HepG2 (cell line): ENCODE measurements around the gene ASH1L. TPM values are rescaled to one million over a fixed set of nuclear protein-coding genes. Genes with fewer than 3 reads are reported as not detected.

ENCODE experiments used
- ATAC-seq: fragments of 200-7000 bp; cut with Tn5 transposase; 3 replicates; pipeline ENCODE4 v1.9.1; 2020; ENCODE audit warnings: mild to moderate bottlenecking, moderate library complexity
- BruUV-seq: library from RNA; stranded (reverse); fragments of 400-500 nt; replicated peaks from 2 replicates; lab custom pipeline; 2021; lab: Mats Ljungman, UMichigan
- CTCF ChIA-PET: fragments of 300-600 bp; formaldehyde crosslinking; extraction: SDS; loops from one replicate; lab custom pipeline; 2021; ENCODE audit warnings: low total read pairs, inconsistent platforms, low intra/inter-chr PET ratio; lab: Yijun Ruan, JAX
- POLR2A ChIA-PET: fragments of 350-600 bp; sonication (Branson Sonifier 250); formaldehyde crosslinking; loops from one replicate; lab custom pipeline; 2020; ENCODE audit warnings: antibody characterized with exemption, inconsistent platforms; lab: Yijun Ruan, JAX
- DNase-seq: peaks from one replicate; pipeline ENCODE4 v3.0.0-alpha.2; 2015; ENCODE audit warnings: low spot score
- FAIRE-seq: peaks from 3 replicates; lab custom pipeline; 2011; peaks lifted over from hg19 to GRCh38; lab: Jason Lieb, UNC
- H2AFZ ChIP-seq: one replicate; pipeline ENCODE4 v1.6.1; 2011; ENCODE audit warnings: low read length, inconsistent platforms
- H3K27ac ChIP-seq: fragments of 300-600 bp; 3 replicates; pipeline ENCODE4 v1.8.0; 2011; ENCODE audit warnings: mixed run types, mild to moderate bottlenecking, mixed read lengths, low read length, inconsistent platforms; ENCODE audit not compliant: insufficient read depth; ENCODE audit errors: extremely low read length
- H3K27me3 ChIP-seq, 2 experiments: fragments of 200-600 bp in 1 of 2; 2 replicates in 1 of 2; 3 replicates in 1 of 2; pipeline versions ENCODE4 v1.6.0 to v1.8.0; 2011; ENCODE audit warnings: low read length in 2 of 2, mild to moderate bottlenecking in 2 of 2, moderate library complexity in 2 of 2, inconsistent platforms in 1 of 2; ENCODE audit not compliant: insufficient read depth in 2 of 2, control insufficient read depth in 1 of 2
- H3K36me3 ChIP-seq, 2 experiments: fragments of 200-600 bp in 1 of 2; replicated peaks in 1 of 2; 2 replicates in 1 of 2; 3 replicates in 1 of 2; pipeline versions ENCODE4 v1.5.1 to v1.8.0; 2011; ENCODE audit warnings: low read length in 2 of 2, inconsistent platforms in 1 of 2; ENCODE audit not compliant: insufficient read depth in 2 of 2, control insufficient read depth in 1 of 2
- H3K4me1 ChIP-seq: 2 replicates; pipeline ENCODE4 v1.5.1; 2012; ENCODE audit warnings: low read length, inconsistent platforms; ENCODE audit not compliant: insufficient read depth
- H3K4me2 ChIP-seq: 2 replicates; pipeline ENCODE4 v1.6.0; 2011; ENCODE audit warnings: low read depth, low read length, inconsistent platforms
- H3K4me3 ChIP-seq, 3 experiments: fragments of 200-600 bp in 1 of 3; sonication (generic), shearing (Covaris generic) in 1 of 3; replicated peaks in 1 of 3; 2 replicates each; pipeline ENCODE4 v1.5.1; 2011 to 2016; ENCODE audit warnings: low read length in 3 of 3, inconsistent platforms in 2 of 3, low read depth in 2 of 3, mild to moderate bottlenecking in 2 of 3, control low read depth in 1 of 3, mixed read lengths in 1 of 3; ENCODE audit not compliant: insufficient read depth in 1 of 3
- H3K79me2 ChIP-seq: one replicate; pipeline ENCODE4 v1.6.1; 2011; ENCODE audit warnings: low read length, inconsistent platforms; ENCODE audit not compliant: insufficient read depth
- H3K9ac ChIP-seq: 2 replicates; pipeline ENCODE4 v1.6.0; 2011; ENCODE audit warnings: mild to moderate bottlenecking, low read depth, low read length, inconsistent platforms; ENCODE audit not compliant: insufficient read depth
- H3K9me3 ChIP-seq: 2 replicates; pipeline ENCODE4 v1.5.1; 2012; ENCODE audit warnings: mild to moderate bottlenecking, low read length
- H4K20me1 ChIP-seq: 2 replicates; pipeline ENCODE4 v1.6.0; 2011; ENCODE audit warnings: inconsistent platforms, mild to moderate bottlenecking, low read length, moderate library complexity; ENCODE audit not compliant: insufficient read depth
- AKAP8 ChIP-seq: sonication (generic); formaldehyde crosslinking; IDR thresholded peaks from 2 replicates; pipeline ENCODE4 v1.5.1; 2020; ENCODE audit warnings: mild to moderate bottlenecking, missing genetic modification reagents
- EEA1 ChIP-seq: sonication (generic); formaldehyde crosslinking; IDR thresholded peaks from 2 replicates; pipeline ENCODE4 v1.5.1; 2020; ENCODE audit warnings: mild to moderate bottlenecking, missing genetic modification reagents, borderline replicate concordance
- HOXA3 ChIP-seq: sonication (generic); formaldehyde crosslinking; IDR thresholded peaks from 2 replicates; pipeline ENCODE4 v1.5.0; 2020; ENCODE audit warnings: missing genetic modification reagents
- KDM2A ChIP-seq: sonication (generic); formaldehyde crosslinking; IDR thresholded peaks from 2 replicates; pipeline ENCODE4 v1.4.0; 2020; ENCODE audit warnings: low read depth, missing genetic modification reagents, borderline replicate concordance
- KMT2B ChIP-seq: IDR thresholded peaks from 2 replicates; pipeline ENCODE4 v1.6.1; 2016; ENCODE audit warnings: missing genetic modification reagents, missing compliant biosample characterization
- MIXL1 ChIP-seq: IDR thresholded peaks from 2 replicates; pipeline ENCODE4 v1.6.1; 2016
- RFXANK ChIP-seq: IDR thresholded peaks from 2 replicates; pipeline ENCODE4 v1.6.1; 2016
- TAF15 ChIP-seq: fragments of 200-400 bp; formaldehyde crosslinking; IDR thresholded peaks from one replicate; pipeline ENCODE4 v1.6.1; 2018; ENCODE audit warnings: mild to moderate bottlenecking, low read depth, low read length; ENCODE audit not compliant: poor library complexity, severe bottlenecking
- TMF1 ChIP-seq: sonication (generic); formaldehyde crosslinking; IDR thresholded peaks from 2 replicates; pipeline ENCODE4 v1.8.1; 2022; ENCODE audit warnings: low read depth, missing genetic modification reagents
- ZBTB38 ChIP-seq: sonication (generic); formaldehyde crosslinking; IDR thresholded peaks from 2 replicates; pipeline ENCODE4 v1.5.1; 2020; ENCODE audit warnings: mild to moderate bottlenecking, missing genetic modification reagents
- ZNF160 ChIP-seq: sonication (generic); formaldehyde crosslinking; IDR thresholded peaks from 2 replicates; pipeline ENCODE4 v1.8.0; 2022; ENCODE audit warnings: mild to moderate bottlenecking, inconsistent platforms, missing genetic modification reagents
- ZNF337 ChIP-seq: sonication (generic); formaldehyde crosslinking; IDR thresholded peaks from 2 replicates; pipeline ENCODE4 v1.5.1; 2020; ENCODE audit warnings: missing genetic modification reagents, low read depth, mild to moderate bottlenecking, borderline replicate concordance
- ZNF446 ChIP-seq: sonication (generic); formaldehyde crosslinking; IDR thresholded peaks from 2 replicates; pipeline ENCODE4 v1.5.0; 2020; ENCODE audit warnings: mild to moderate bottlenecking, missing genetic modification reagents
- ZXDC ChIP-seq: sonication (generic); formaldehyde crosslinking; IDR thresholded peaks from 2 replicates; pipeline ENCODE4 v1.5.0; 2020; ENCODE audit warnings: mild to moderate bottlenecking, missing genetic modification reagents
- WGBS: methylation state at CpG from one replicate; pipeline ENCODE4 v1.1.6; 2017; ENCODE audit warnings: low lambda C conversion rate; 5-methylcytosine and 5-hydroxymethylcytosine counted together
- in situ Hi-C: cut with HindIII; loops from 2 replicates; pipeline ENCODE4 v1.10.0; 2017; ENCODE audit warnings: low pct_unique_long_range_greater_than_20kb; ENCODE audit not compliant: extremely low pct_ligation_motif_present
- intact Hi-C: fragments of 100-400 bp; cut with micrococcal nuclease; formaldehyde crosslinking; loops from one replicate; pipeline ENCODE4 v1.10.0; 2022; ENCODE audit not compliant: unreplicated experiment
- polyA plus RNA-seq, 8 experiments: library from polyadenylated mRNA; depleted of rRNA in 3 of 8; stranded (reverse) in 7 of 8; unstranded in 1 of 8; fragments of >200 nt; fragmentation: Illumina TruSeq in 4 of 8; extraction: Trizol in 4 of 8; gene quantifications; 2 replicates each; pipeline versions ENCODE4 v1.2.1 to v1.2.3, GENCODE V29; 2011 to 2016; ENCODE audit warnings: low read depth in 4 of 8, missing spikeins in 1 of 8, mixed read lengths in 1 of 8; ENCODE audit not compliant: insufficient read depth in 1 of 8
- total RNA-seq, 5 experiments: library from RNA; depleted of rRNA; stranded (reverse); fragments of >200 nt; fragmentation: Illumina TruSeq; extraction: Trizol; gene quantifications; 2 replicates each; pipeline ENCODE4 v1.2.3, GENCODE V29; 2016; ENCODE audit warnings: low read depth in 1 of 5
- TF ChIP-seq, protein P1 (sequence below): sonication (generic); formaldehyde crosslinking; IDR thresholded peaks from 2 replicates; pipeline ENCODE4 v1.4.0; 2020; ENCODE audit warnings: missing genetic modification reagents, borderline replicate concordance

Gene ASH1L
- total and polyA plus RNA-seq, 2 of the 13 experiments (the other 11 are each of a cell fraction or from before 2014, with no cell fraction given): 10.2 to 15.3 TPM

- TF ChIP-seq ZNF337 (CRISPR knock-in tag) (no peak), EEA1 (CRISPR knock-in tag) (0 out of 2 replicates have a peak, but pooled peaks have one; percentile 37), AKAP8 (CRISPR knock-in tag) (peak; percentile 20; the same call in 1 of the 2 replicates)
Observed at GRCh38 chr1:155321639-155322503, 240.7 kb downstream of the ASH1L start (continued).

- POLR2A ChIA-PET: interaction anchor here (0.7 to 4.3 kb wide), 5 partner anchors 13 to 70 kb away, joined by 3 to 38 read pairs (median 4); partner anchors contain the start of genes CLK2 and FDPS
- DNase-seq (no peak), ATAC-seq (no peak), FAIRE-seq (no peak)
- Histone ChIP-seq H3K9me3 (no peaks in the 10 kb centered on the region), H3K4me3 (no peak within 1 kb of the TSS), H3K27ac (no peak within 1 kb of the TSS), H3K4me2 (peak within 1 kb of the TSS; percentile 80; the same call in 1 of the 2 replicates), H3K79me2 (peaks cover 5% of the 10 kb centered on the region), H4K20me1 (peaks cover 6% of the 10 kb centered on the region), H3K36me3 (peaks cover 6 to 28% of the 10 kb centered on the region in 2 experiments; a peak in 4 of 5 replicates), H3K27me3 (no peaks in the 10 kb centered on the region; a peak in 1 of 5 replicates), H2AFZ (no peak within 1 kb of the TSS), H3K4me1 (peaks cover 34% of the 10 kb centered on the region), H3K9ac (no peak within 1 kb of the TSS)
- CTCF ChIA-PET: no interaction called here
- intact Hi-C loops (loop anchor here (5.0 kb wide), 3 partner anchors 44 to 271 kb away; partner anchors contain the start of genes HCN3, MTX1 and THBS3), in situ Hi-C loops (no loop called here)
- BruUV-seq: no TSS peak
- WGBS: 95% methylated on average over 47 of the region's 51 CpGs
- TF ChIP-seq MIXL1 (CRISPR knock-in tag) (no peak), RFXANK (CRISPR knock-in tag) (no peak), ZNF446 (no peak), TAF15 (peak; percentile 85), TMF1 (CRISPR knock-in tag) (no peak), KMT2B (CRISPR knock-in tag) (no peak), ZNF160 (CRISPR knock-in tag) (no peak), KDM2A (CRISPR knock-in tag) (peak; percentile 37), ZBTB38 (CRISPR knock-in tag) (peak; percentile 82; the same call in 1 of the 2 replicates), HOXA3 (CRISPR knock-in tag) (peak; percentile 61; the same call in 1 of the 2 replicates), ZXDC (no peak)
- TF ChIP-seq, protein P1, sequence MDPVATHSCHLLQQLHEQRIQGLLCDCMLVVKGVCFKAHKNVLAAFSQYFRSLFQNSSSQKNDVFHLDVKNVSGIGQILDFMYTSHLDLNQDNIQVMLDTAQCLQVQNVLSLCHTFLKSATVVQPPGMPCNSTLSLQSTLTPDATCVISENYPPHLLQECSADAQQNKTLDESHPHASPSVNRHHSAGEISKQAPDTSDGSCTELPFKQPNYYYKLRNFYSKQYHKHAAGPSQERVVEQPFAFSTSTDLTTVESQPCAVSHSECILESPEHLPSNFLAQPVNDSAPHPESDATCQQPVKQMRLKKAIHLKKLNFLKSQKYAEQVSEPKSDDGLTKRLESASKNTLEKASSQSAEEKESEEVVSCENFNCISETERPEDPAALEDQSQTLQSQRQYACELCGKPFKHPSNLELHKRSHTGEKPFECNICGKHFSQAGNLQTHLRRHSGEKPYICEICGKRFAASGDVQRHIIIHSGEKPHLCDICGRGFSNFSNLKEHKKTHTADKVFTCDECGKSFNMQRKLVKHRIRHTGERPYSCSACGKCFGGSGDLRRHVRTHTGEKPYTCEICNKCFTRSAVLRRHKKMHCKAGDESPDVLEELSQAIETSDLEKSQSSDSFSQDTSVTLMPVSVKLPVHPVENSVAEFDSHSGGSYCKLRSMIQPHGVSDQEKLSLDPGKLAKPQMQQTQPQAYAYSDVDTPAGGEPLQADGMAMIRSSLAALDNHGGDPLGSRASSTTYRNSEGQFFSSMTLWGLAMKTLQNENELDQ (CRISPR knock-in tag): no peak
Observed at GRCh38 chr1:155320661-155321617, 241.7 kb downstream of the ASH1L start, which contains the start of gene RUSC1. Gene RUSC1 (plus strand): TSS chr1:155320894. CDS start chr1:155321774, 880 bp downstream.
